D341Med (cell line): ENCODE results near the gene DTX4.

Experiments used
- DNase-seq: peaks from one replicate; pipeline ENCODE4 v3.0.0; 2012; ENCODE audit warnings: low spot score

DTX4 gene

GRCh38 chr11:59192446-59193020 lies 20.6 kb downstream of the DTX4 start:
- no peak for DNase-seq

- no peak for DNase-seq
Observed at GRCh38 chr11:59193587-59194130, 21.7 kb downstream of the DTX4 start.

GRCh38 chr11:59195586-59195985 lies 23.7 kb downstream of the DTX4 start:
- no peak for DNase-seq

GRCh38 chr11:59196777-59197176 lies 24.8 kb downstream of the DTX4 start:
- no peak for DNase-seq

DNA sequence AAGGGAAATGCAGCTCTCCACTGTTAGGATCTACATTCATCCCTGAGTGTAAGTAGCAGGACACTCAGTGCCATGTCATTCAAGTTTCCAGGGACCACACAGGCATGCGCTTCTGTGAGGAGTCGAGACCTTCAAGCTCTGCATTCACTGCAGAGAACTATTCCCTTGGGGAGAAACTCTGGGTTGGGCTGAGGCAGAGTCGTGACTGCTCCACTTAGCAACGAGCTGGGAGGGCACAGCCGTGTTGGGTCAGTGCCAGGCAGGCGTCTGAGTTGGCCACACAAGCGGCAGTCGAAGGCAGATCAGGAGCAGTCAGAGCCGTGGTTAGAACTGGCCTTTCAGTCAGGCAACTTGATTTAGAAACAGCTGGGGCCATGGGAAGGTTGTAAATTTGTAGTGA lies 26.1 kb downstream of the DTX4 start:
- DNase-seq: no peak

DNA sequence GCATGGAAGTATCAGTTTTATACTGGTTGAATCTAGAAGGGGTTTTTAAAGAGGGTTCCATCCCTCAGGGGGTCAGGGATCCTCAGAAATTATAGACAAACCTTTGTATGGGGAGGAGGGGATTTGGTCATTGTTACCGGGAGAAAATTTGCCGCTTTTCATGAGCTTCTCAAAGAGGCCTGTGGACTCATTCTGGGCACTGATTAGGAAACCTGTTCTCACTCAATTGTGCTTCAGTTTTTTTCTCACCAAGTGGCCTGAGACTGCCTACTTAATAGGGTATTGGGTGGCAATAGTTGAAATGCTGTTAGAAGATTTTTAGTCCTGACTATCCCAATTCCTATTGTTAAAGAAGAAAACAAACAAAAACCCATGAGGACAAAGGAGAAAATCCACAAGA lies 26.8 kb downstream of the DTX4 start:
- no peak for DNase-seq

- no peak for DNase-seq
Observed at GRCh38 chr11:59199546-59200422, 27.9 kb downstream of the DTX4 start.

DNA sequence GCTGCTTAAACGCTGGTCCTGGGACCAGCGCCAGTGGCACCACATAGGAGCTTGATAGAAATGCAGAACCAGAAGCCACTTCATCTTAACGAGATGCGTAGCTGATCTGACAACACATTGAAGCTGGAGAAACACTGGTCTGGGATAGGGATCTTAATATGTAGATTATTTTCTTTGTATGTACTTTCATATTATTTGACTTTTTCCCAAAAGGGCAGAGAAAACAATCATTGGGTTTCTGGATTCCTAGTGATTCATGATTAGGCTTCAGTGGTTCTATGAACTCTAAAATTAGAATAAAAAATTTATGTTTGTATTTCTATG lies 28.5 kb downstream of the DTX4 start:
- DNase-seq: no peak

DNA sequence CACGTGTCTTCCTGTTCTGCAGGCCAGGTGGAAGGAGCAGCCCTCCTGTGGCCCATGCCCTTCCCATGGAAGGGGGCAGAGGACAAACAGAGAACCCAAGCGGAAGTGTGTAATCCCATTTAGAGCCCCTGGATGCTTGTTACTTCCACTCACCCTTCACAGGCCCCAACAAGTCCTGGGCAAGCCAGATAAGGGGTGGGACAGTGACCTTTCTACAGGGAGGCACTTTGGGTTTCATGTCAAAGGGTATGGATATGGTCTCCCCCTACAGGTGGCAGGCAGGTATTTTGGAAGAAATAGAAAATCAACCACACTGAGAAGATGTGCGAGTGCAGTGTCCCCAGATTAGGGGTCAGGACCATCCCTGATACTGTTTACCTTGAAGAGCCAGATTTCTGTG lies 29.4 kb downstream of the DTX4 start:
- DNase-seq: no peak

GRCh38 chr11:59204746-59205145 lies 32.8 kb downstream of the DTX4 start:
- no peak for DNase-seq

- no peak for DNase-seq
Observed at GRCh38 chr11:59205648-59206047, 33.7 kb downstream of the DTX4 start.

DNA sequence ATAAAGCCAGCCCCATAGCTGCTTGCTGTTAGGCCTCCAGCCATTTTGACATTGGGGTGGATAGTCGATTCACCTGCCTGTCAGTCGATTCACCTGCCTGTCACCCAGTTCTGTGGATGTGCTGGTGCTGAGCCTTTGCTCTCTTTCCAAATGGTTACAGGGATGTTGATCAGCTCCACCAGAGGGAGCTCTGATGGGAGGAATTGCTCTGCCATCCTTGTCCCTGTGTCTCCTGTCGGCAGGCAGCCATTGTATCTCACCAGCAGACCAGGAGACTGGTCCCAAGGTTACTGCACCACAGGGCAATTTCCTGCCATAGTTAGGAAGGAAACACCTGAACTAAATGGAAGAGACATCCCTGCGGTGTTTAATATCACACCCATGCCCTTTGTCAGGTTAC lies 34.7 kb downstream of the DTX4 start:
- peak; percentile 67 for DNase-seq

DNA sequence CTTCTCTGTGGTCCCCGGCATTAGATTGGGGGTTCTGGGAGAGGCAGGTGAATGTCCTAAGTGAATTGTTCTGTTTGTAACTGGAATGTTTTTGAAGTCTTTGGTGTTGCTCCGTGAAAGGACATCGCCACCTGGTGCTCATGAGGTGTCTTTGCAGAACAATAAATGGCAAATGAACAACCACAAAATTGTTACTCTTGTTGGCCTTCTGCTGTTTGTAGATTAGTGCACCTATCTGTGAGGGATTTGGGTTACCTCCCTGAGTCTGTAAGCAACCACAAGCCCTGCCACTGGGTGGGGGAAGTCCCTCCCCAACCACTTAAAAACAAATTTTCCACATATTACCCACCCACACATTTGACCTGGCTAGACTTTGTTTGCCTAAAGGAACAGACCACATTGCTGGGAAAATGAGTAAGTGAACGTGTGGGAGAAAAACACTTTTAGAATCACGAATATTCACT lies 36.1 kb downstream of the DTX4 start:
- DNase-seq: peak; percentile 60

- DNase-seq: no peak
Observed at GRCh38 chr11:59208956-59209355, 37.0 kb downstream of the DTX4 start.

GRCh38 chr11:59212222-59212621 lies 40.3 kb downstream of the DTX4 start:
- DNase-seq: no peak

- DNase-seq: no peak
Observed at GRCh38 chr11:59212744-59213631, 41.1 kb downstream of the DTX4 start, which contains the start of gene MPEG1. Gene MPEG1 (minus strand): TSS chr11:59212927. CDS start chr11:59212865, 62 bp downstream.

- no peak for DNase-seq
Observed at GRCh38 chr11:59214141-59214893, 42.4 kb downstream of the DTX4 start.

DNA sequence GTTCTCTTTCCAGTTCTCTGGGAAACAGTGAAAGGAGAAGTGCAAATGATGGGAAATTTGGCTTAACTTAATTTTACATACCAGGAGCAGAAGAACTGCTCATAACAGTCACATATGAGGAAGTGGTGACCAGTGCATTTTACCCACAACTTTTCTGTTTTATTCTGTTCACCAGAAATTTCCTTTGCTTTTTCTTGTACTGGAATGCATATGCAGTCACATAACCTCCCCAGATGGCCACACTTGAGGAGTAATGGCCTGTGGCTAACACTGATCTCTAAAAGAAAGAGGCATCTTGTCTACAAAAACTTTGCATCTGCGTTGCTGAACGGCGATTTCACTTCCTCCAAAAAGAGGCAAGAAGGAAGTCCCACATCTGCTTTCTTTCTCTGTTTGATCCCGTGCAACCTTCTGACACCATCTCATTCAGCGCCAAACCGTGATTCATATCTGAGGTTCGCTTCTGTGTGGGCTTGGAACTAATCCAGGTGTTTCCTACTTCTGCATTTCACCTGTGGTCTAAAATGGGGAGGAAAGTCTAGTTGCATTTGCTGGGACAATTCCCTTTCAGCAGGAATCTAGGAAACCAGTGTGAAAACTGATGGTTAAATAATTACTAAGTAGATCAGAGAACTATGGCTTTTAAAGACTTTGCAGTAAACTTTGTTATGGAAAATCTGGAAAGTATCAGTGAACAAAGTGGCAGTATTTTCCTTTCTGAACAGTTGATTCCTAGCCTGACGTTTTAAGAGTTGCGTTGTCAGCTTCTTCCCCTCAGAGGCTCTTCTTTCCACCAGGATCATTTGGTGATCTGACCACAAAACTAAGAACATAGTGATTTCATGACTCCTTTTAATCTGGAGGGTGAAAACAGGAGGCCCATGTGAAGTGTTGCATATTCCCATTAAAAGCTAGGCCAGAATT lies 45.0 kb downstream of the DTX4 start:
- no peak for DNase-seq

- DNase-seq: no peak
Observed at GRCh38 chr11:59218319-59218718, 46.4 kb downstream of the DTX4 start.

DNA sequence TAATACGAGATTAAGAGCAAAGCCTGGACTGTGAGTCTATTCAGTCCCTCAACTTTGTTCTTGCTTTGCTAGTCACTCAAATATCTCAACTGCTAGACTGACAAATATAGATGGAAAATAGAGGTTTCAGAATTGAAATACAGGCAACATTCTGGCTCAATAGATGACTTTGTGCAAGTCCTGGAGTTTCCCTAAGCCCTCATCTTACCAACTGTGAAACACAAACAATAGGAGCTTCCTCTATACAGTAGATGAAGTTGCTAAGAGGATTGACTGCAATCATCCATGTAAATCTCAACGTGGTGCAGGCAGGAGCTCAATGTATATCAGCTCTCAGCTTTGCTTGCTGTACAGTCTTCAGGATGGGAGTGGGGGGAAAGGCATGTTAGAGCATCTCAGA lies 47.0 kb downstream of the DTX4 start:
- DNase-seq: no peak

DNA sequence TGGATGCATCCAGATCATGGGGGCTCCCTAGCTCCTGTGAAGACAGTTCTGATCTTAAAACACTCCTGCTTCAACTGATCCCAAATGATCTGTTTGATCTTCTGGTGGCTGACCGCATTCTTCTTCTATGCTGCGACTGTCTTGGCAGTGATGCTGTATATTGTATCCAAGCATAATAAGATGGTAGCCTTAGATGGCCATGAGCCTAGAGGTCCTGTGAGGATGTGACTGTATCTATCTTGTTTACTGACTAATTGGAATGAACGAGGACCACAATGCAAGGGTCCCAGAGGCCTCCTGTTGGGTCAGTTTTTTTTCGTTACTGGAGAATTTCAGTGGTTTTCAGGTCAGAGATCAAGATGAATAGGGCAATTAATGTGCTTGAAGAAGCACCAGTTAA lies 47.9 kb downstream of the DTX4 start:
- DNase-seq: no peak
